ENCODE measurements around the gene CCPG1. TPM values are rescaled to one million over a fixed set of nuclear protein-coding genes. Genes with fewer than 3 reads are reported as not detected.

CCPG1 gene
- total RNA-seq, 4 donors from 2014 or later, result 100 to 130 (median 111) TPM

DNA sequence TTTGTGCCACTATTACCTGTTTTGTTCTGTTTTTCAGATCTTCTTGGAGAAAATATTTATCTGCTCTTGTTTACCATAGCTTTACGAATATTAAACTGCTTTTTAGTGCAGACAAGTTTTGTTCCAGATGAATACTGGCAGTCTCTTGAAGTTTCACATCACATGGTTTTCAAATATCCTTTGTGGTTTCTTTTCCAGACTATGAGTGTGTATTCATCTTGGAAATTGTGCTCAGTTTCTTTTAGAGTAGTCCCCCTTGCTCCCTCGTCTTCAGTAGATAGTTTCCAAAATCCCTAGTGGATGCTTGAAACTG is 88.0 kb downstream of the CCPG1 start:
- no peak for TF ChIP-seq POLR2A (IDR thresholded peaks at IDR 0.05)
- TF ChIP-seq, protein P1, sequence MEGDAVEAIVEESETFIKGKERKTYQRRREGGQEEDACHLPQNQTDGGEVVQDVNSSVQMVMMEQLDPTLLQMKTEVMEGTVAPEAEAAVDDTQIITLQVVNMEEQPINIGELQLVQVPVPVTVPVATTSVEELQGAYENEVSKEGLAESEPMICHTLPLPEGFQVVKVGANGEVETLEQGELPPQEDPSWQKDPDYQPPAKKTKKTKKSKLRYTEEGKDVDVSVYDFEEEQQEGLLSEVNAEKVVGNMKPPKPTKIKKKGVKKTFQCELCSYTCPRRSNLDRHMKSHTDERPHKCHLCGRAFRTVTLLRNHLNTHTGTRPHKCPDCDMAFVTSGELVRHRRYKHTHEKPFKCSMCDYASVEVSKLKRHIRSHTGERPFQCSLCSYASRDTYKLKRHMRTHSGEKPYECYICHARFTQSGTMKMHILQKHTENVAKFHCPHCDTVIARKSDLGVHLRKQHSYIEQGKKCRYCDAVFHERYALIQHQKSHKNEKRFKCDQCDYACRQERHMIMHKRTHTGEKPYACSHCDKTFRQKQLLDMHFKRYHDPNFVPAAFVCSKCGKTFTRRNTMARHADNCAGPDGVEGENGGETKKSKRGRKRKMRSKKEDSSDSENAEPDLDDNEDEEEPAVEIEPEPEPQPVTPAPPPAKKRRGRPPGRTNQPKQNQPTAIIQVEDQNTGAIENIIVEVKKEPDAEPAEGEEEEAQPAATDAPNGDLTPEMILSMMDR (IDR thresholded peaks at IDR 0.05), result no peak
- DNase-seq, result no peak
- H3K9me3 ChIP-seq, result no peaks in the 10 kb centered on the region
- peak overlapping the region in 1 of 3 donors; percentile 58 for H3K4me3 ChIP-seq (replicated peaks in 1 of 3)
- H3K36me3 ChIP-seq, result no peaks in the 10 kb centered on the region
- 36 to 52% methylated on average over 2 of the region's 2 CpGs for WGBS, 2 donors
- peaks cover 23 to 26% of the 10 kb centered on the region in 2 donors for H3K4me1 ChIP-seq
- intact Hi-C loops (cut with DNase I), result no loop called here
- H3K27me3 ChIP-seq, result no peaks in the 10 kb centered on the region
- H3K27ac ChIP-seq, result peak overlapping the region; percentile 32 to 96 (median 89)

DNA sequence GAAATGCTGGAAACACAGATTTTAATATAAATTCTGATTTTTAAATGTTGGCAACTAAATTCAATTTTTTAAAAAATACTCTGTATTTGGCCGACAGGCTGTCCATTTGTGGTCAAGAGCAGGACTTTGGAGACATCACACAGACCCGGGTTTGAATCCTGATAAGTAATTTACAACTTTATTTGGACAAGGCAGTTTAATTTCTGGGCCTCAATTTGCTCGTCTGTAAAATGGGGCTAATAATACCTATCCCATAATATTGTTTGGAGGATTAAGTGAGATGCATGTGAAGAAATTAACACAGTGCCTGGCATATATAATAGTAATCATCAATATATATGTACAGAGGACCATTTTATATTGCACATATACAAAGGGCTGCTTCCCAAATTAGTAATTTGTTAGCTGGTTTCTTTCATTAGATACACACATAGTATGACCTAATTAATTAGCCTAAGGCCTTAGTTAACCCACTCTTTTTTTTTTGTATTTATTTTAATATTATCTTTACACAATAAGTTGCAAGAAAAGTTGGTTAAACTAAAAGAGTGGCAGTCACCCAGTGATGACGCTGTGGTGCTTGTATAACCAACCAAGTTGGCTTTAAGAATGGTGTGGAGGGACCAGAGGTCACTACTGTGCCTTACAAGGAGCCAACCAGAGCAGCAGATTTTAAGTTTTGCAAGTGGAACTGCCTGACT is 88.5 kb downstream of the CCPG1 start:
- Histone ChIP-seq H3K27ac (peak overlapping the region; percentile 89 to 97 (median 96)), H3K27me3 (no peaks in the 10 kb centered on the region), H3K4me3 (replicated peaks in 1 of 3) (peak overlapping the region; percentile 45 to 99 (median 58)), H3K4me1 (peaks cover 23 to 26% of the 10 kb centered on the region in 2 donors), H3K9me3 (no peaks in the 10 kb centered on the region), H3K36me3 (no peaks in the 10 kb centered on the region)
- WGBS, 2 donors, result 58 to 69% methylated on average over 4 of the region's 4 CpGs
- intact Hi-C loops (cut with DNase I), result no loop called here
- DNase-seq, result peak; percentile 45 to 60
- TF ChIP-seq, protein P1 (IDR thresholded peaks at IDR 0.05), result peak in 1 of 6 experiments; percentile 2
- TF ChIP-seq POLR2A (IDR thresholded peaks at IDR 0.05), result peak in 1 of 2 donors; percentile 11

DNA sequence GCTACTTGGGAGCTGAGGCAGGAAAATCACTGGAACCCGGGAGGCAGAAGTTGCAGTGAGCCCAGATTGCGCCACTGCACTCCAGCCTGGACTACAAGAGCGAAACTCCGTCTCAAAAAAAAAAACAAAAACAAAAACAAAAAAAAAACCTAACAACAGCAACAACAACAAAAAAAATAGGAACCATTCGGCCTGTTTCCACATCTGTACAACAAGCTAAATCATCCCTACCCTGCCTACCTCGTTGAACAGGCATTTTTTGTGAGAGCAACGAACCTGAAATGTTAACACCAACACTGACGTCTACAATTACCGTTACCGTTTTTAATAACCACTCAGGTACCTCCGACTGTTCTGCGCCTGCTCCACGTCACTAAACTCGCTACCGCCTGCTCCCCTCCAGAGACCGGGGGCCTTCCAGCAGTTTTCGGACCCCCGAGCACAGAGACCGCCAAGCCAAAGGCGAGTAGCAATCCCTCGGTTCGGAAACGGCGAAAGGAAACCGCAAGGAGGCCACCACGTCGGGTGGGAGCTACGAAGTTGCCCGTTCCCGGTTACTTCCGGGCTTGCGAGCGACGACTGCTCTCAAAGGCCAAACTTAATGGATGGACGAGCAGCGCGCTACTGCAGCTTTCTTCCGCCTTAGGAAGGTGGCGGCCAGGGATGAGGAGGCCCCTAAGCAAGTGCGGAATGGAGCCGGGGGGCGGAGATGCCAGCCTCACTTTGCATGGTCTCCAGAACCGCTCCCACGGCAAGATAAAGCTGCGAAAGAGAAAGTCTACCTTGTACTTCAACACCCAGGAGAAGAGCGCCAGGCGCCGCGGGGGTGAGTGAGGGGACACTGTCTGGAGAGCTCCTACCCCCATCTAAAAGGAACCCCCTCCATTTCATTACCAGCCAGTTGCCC is 89.3 kb downstream of the CCPG1 start, which contains the start of the genes PIGB and PIGBOS1:
PIGB (plus strand) TSS at position 635 of the 907 bp plus-strand sequence; CDS start at position 664, 29 bp downstream.
PIGBOS1 (minus strand) TSS at position 536 of the 907 bp plus-strand sequence. CDS start 1,331 bp downstream, outside the sequence.
- Histone ChIP-seq H3K4me3 (replicated peaks in 1 of 3) (peak within 1 kb of the TSS; percentile 45 to 99 (median 58)), H3K9me3 (no peaks in the 10 kb centered on the region), H3K4me1 (peaks cover 23 to 26% of the 10 kb centered on the region in 2 donors), H3K27me3 (no peaks in the 10 kb centered on the region), H3K36me3 (no peaks in the 10 kb centered on the region), H3K27ac (peak within 1 kb of the TSS; percentile 89 to 97 (median 96))
- intact Hi-C loops (cut with DNase I), result no loop called here
- DNase-seq, result peak; percentile 87 to 89
- TF ChIP-seq, protein P1 (IDR thresholded peaks at IDR 0.05), result peak in 2 of 6 experiments; percentile 19 to 38
- peak in 1 of 2 donors; percentile 73 for TF ChIP-seq POLR2A (IDR thresholded peaks at IDR 0.05)
- WGBS, 2 donors, result 1% methylated on average over 29 to 49 of the region's 49 CpGs

MicroRNA genes within 50 kb of the gene (microRNA counts, 767-probe panel; counts per million panel counts)
- microRNA hsa-miR-628-3p, result 0 counts per million in 2 donors
- microRNA hsa-miR-628-5p, result 0 to 2,003 counts per million in 2 donors

Small RNA genes lying within 50 kb of the gene (microRNA-seq; reads per million reads assigned to microRNA genes)
- 136 reads per million, percentile 57 among the genes with 10 or more reads in this experiment for gene MIR628

Other genes with a start within 250 kb of the CCPG1 start
- 100 to 1,000 TPM in 1 of 4 donors, 10 to 100 TPM in 3; 42.4 to 127 (median 70.3) TPM for gene RSL24D1, start 211.4 kb downstream of the CCPG1 start, total RNA-seq
- gene RAB27A, start 118.5 kb downstream of the CCPG1 start, total RNA-seq, result 10 to 100 TPM; 14.7 to 35.6 (median 26.4) TPM
- gene PIGBOS1, start 89.2 kb downstream of the CCPG1 start, total RNA-seq, result 10 to 100 TPM; 16.9 to 32.3 (median 21.6) TPM
- gene PIGB, start 89.1 kb downstream of the CCPG1 start, total RNA-seq, result 10 to 100 TPM; 12.9 to 29.4 (median 24.1) TPM
- gene PIERCE2, start 136 bp upstream of the CCPG1 start, total RNA-seq, result 1 to 10 TPM; 1.2 to 5.7 (median 2.7) TPM
- gene DNAAF4, start 99.9 kb upstream of the CCPG1 start, total RNA-seq, result 10 to 100 TPM; 10.3 to 16.3 (median 12.9) TPM
- 10 to 100 TPM; 19.4 to 30.1 (median 23.1) TPM for gene PYGO1, start 180.0 kb upstream of the CCPG1 start, total RNA-seq

Measured in thyroid gland (tissue), 4 donors.